SK-MEL-5 (cell line): Measurements from ENCODE around the gene OR1M1. TPM values are rescaled to one million over a fixed set of nuclear protein-coding genes. Genes with fewer than 3 reads are reported as not detected.
"Not testable (repeated sequence)": the region's sequence is repeated elsewhere in the genome, so short reads cannot be mapped to it uniquely, and the experiment has no call there.

ENCODE experiments used
- DNase-seq: peaks from one replicate; pipeline ENCODE4 v3.0.0-alpha.2; 2016; ENCODE audit warnings: low read depth, low spot score
- in situ Hi-C: cut with HindIII; loops from 2 replicates; pipeline ENCODE4 v1.10.0; 2016; ENCODE audit warnings: low sequenced_read_pairs, high pct_unique_total_duplicates, low pct_unique_long_range_greater_than_20kb
- polyA plus RNA-seq, 2 experiments: library from polyadenylated mRNA; depleted of rRNA; stranded (reverse); fragments of >200 nt; gene quantifications; 2 replicates each; pipeline ENCODE4 v1.2.3, GENCODE V29; 2015
- total RNA-seq: library from RNA; depleted of rRNA; stranded (reverse); fragments of >200 nt; shearing (Covaris generic); gene quantifications from 2 replicates; pipeline ENCODE4 v1.2.3, GENCODE V29; 2014; rRNA removed

Gene OR1M1
- not detected in 2 replicates for total RNA-seq
- not detected in 2 replicates for polyA plus RNA-seq (2015; cell fraction: cytosol; rRNA removed)
- not detected in 2 replicates for polyA plus RNA-seq (2015; cell fraction: nucleus; rRNA removed)

- DNase-seq, result no peak
- in situ Hi-C loops, result no loop called here
Observed at GRCh38 chr19:9086761-9087160, at the start of gene OR1M1. TSS of gene OR1M1 (plus strand) at chr19:9087061. CDS start at chr19:9093245, 6,184 bp downstream.

GRCh38 chr19:9037400-9038062 is 49.3 kb upstream of the OR1M1 start:
- in situ Hi-C loops, result no loop called here
- no peak for DNase-seq

GRCh38 chr19:9039728-9040127 is 47.1 kb upstream of the OR1M1 start:
- in situ Hi-C loops, result no loop called here
- no peak for DNase-seq

GRCh38 chr19:9040131-9040530 is 46.7 kb upstream of the OR1M1 start:
- in situ Hi-C loops, result no loop called here
- no peak for DNase-seq

- no peak for DNase-seq
- in situ Hi-C loops, result no loop called here
Observed at GRCh38 chr19:9041023-9041422, 45.8 kb upstream of the OR1M1 start.

- DNase-seq, result no peak
- in situ Hi-C loops, result no loop called here
Observed at GRCh38 chr19:9043524-9043923, 43.3 kb upstream of the OR1M1 start.

- DNase-seq, result no peak
Observed at GRCh38 chr19:9044449-9044848, 42.4 kb upstream of the OR1M1 start.

GRCh38 chr19:9046694-9047093 is 40.2 kb upstream of the OR1M1 start:
- no peak for DNase-seq
- in situ Hi-C loops, result no loop called here

More at GRCh38 chr19:9044449-9044848, 42.4 kb upstream of the OR1M1 start:
- in situ Hi-C loops, result no loop called here

- no peak for DNase-seq
- in situ Hi-C loops, result no loop called here
Observed at GRCh38 chr19:9052894-9053293, 34.0 kb upstream of the OR1M1 start.

GRCh38 chr19:9053674-9054073 is 33.2 kb upstream of the OR1M1 start:
- in situ Hi-C loops, result not testable (repeated sequence)

GRCh38 chr19:9054207-9054606 is 32.7 kb upstream of the OR1M1 start:
- in situ Hi-C loops, result no loop called here
- DNase-seq, result no peak

More at GRCh38 chr19:9053674-9054073, 33.2 kb upstream of the OR1M1 start:
- DNase-seq, result not testable (repeated sequence)

- in situ Hi-C loops, result no loop called here
- DNase-seq, result no peak
Observed at GRCh38 chr19:9054765-9055164, 32.1 kb upstream of the OR1M1 start.

GRCh38 chr19:9056131-9056530 is 30.7 kb upstream of the OR1M1 start:
- DNase-seq, in situ Hi-C loops: not testable (repeated sequence)

GRCh38 chr19:9057505-9058258 is 29.2 kb upstream of the OR1M1 start:
- DNase-seq, result no peak
- in situ Hi-C loops, result no loop called here

- no peak for DNase-seq
Observed at GRCh38 chr19:9058905-9059667, 27.8 kb upstream of the OR1M1 start.

GRCh38 chr19:9060564-9061340 is 26.1 kb upstream of the OR1M1 start:
- DNase-seq, result no peak
- in situ Hi-C loops, result no loop called here

More at GRCh38 chr19:9058905-9059667, 27.8 kb upstream of the OR1M1 start:
- in situ Hi-C loops, result no loop called here

- no peak for DNase-seq
- in situ Hi-C loops, result no loop called here
Observed at GRCh38 chr19:9061879-9062278, 25.0 kb upstream of the OR1M1 start.
